ENCODE measurements around the gene PDK2. TPM values are rescaled to one million over a fixed set of nuclear protein-coding genes. Genes with fewer than 3 reads are reported as not detected.

PDK2 gene
- total RNA-seq, 6 experiments from 2014 or later: 26.6 to 35.6 (median 29.6) TPM

- Mint-ChIP-seq H3K4me1 (ENCODE audit: low read depth) (peaks cover 42% of the 10 kb centered on the region), H3K4me3 (peak overlapping the region; percentile 90), H3K27ac (peak overlapping the region; percentile 64; the same call in 1 of the 2 replicates), H3K27me3 (ENCODE audit: insufficient read depth) (peaks cover 11% of the 10 kb centered on the region), H3K36me3 (ENCODE audit: low read depth) (no peaks in the 10 kb centered on the region), H3K9me3 (no peaks in the 10 kb centered on the region)
- TF ChIP-seq CTCF (IDR thresholded peaks at IDR 0.05): no peak
- no peak for DNase-seq
These were observed 33.5 kb downstream of the PDK2 start for GRCh38 chr17:50128441-50129352.

GRCh38 chr17:50129353-50129727 lies 34.2 kb downstream of the PDK2 start:
- H3K36me3 Mint-ChIP-seq (ENCODE audit: low read depth): no peaks in the 10 kb centered on the region
- TF ChIP-seq CTCF (IDR thresholded peaks at IDR 0.05): no peak

GRCh38 chr17:50129728-50130558 lies 34.8 kb downstream of the PDK2 start, which contains the start of gene SAMD14:
SAMD14 (minus strand) TSS chr17:50130160; CDS start chr17:50124959, 5,201 bp downstream.
- Mint-ChIP-seq H3K4me3 (peak within 1 kb of the TSS; percentile 90), H3K36me3 (ENCODE audit: low read depth) (no peaks in the 10 kb centered on the region), H3K27ac (peak within 1 kb of the TSS; percentile 64), H3K27me3 (ENCODE audit: insufficient read depth) (peaks cover 11% of the 10 kb centered on the region), H3K9me3 (no peaks in the 10 kb centered on the region), H3K4me1 (ENCODE audit: low read depth) (peaks cover 52% of the 10 kb centered on the region)
- DNase-seq: peak; percentile 50
- no peak for TF ChIP-seq CTCF (IDR thresholded peaks at IDR 0.05)

More at GRCh38 chr17:50129353-50129727, 34.2 kb downstream of the PDK2 start:
- Mint-ChIP-seq H3K27ac (no peak overlapping the region), H3K4me1 (ENCODE audit: low read depth) (peaks cover 49% of the 10 kb centered on the region), H3K27me3 (ENCODE audit: insufficient read depth) (peaks cover 11% of the 10 kb centered on the region), H3K9me3 (no peaks in the 10 kb centered on the region), H3K4me3 (peak overlapping the region; percentile 90)
- DNase-seq: no peak

- DNase-seq: no peak
- H3K4me1 Mint-ChIP-seq (ENCODE audit: low read depth): peaks cover 52% of the 10 kb centered on the region
- H3K4me3 Mint-ChIP-seq: peak overlapping the region; percentile 52
- peak overlapping the region; percentile 40 for H3K27ac Mint-ChIP-seq
- H3K27me3 Mint-ChIP-seq (ENCODE audit: insufficient read depth): peaks cover 11% of the 10 kb centered on the region
- H3K36me3 Mint-ChIP-seq (ENCODE audit: low read depth): peaks cover 3% of the 10 kb centered on the region; the same call in 1 of the 2 replicates
- no peaks in the 10 kb centered on the region for H3K9me3 Mint-ChIP-seq
- TF ChIP-seq CTCF (IDR thresholded peaks at IDR 0.05): no peak
These were observed 35.6 kb downstream of the PDK2 start for GRCh38 chr17:50130559-50131305.
